ENCODE measurements around the gene GATA5.

Gene GATA5

GRCh38 chr20:62470459-62470858 lies 5.3 kb downstream of the GATA5 start:
- no peak for DNase-seq

DNA sequence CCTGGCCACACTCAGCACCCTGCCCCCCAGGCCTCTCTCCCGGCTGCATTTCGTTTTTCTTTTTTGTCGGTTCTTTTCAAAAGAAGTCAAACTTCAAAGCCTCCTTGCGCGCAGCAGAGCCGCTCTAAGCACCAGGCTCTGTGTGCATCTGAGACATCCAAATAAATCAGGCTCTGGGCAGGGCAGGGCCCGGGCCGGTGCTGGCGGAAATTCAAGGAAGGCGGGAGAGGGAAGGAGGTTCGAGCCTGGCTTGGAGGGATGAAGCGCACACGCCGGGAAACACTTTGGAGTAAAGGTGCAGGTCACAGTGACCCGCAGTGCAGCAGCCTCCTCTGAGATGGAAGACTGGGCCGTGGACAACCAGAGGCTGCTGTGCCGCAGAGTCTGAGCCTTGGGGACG lies 5.8 kb downstream of the GATA5 start:
- DNase-seq: no peak

DNA sequence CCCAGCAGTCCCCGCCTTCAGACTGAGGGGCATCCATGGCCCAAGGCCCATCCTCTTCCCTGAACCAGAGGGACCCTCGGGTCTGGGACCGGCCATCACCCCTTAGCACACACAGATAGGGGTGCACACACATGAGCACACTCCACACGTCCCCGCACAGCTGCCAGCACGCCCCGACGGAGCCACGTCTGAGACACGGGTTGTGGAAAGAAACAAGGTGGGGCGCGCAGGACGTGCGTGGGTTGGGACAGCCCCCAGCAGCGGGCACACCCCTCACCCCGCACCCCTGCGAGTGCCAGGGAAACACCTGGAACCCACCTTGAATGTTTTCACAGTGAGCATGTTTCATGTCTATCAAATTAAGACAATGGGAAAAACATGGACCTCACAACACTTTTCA lies 6.4 kb downstream of the GATA5 start:
- no peak for DNase-seq

DNA sequence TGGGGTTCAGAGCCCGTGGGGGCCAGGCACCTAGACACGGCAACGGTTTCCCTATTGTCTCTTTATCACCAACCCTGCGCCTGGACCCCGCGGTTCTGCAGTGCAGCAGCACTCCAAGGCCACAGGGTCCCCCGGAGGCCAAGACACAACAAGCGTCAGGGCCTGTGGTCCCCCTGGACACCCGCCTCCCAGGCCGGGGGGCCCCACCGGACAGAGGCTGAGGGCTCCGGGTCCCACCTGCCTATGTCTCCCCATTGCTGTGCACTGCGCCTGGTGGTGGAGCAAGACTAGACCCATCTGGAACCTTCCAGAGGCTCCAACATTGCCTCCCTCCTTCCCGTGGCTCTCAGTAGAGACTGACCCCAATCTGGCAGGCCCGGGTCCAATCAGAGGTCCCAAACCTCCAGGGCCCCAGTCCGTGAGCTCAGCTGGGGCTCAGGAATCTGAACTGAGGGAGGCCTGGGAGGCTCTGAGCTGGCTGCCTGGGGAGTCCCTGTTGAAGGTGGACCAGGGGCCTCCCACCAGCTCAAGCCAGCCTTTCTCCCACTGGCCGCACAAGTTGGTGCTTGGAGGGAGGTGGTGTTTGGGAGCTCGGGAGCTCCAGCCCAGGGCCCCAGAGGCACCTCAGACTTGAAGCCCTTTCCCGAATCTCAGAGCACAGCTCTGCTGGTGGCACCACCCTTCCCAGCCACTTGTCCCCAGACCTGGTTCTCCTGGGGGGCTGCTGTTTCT lies 8.8 kb downstream of the GATA5 start:
- no peak for DNase-seq

GRCh38 chr20:62466072-62466760 lies 9.6 kb downstream of the GATA5 start:
- DNase-seq: no peak

DNA sequence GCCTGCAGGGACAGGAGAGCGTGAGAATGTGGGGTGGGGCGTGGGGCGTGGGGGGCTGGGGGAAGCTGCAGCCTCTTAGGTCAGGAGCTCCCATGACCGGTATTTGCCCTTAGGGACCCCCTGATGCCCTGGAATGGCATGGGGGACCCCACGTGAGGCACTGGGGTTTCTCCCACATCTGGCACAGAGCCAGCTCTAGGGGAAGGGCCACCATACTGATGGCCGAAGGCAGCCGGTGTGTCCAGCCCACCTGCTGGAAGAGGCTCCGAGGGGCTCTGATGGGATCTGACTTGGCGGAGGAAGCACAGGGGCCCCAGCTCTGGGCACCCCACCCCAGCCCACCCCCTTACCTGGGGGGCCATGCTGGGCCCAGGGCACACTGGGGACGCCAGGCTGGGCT lies 10.8 kb downstream of the GATA5 start:
- no peak for DNase-seq

DNA sequence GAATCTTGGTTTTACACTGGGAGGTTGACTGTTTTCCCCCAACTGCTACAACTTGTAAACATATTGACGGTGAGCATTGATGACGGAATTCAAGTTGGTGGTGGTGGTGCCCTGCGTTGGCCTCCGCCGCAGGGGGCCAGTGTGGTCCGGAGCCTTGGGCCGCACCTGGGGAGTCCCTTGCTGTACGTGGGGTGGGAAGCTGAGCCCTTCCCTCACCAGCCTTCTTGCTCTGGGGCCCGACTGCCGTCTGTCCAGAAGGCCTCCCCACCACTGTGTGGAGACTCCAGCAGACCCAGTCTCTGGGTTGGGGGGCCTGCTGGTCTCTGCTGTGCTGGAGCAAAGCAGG lies 11.4 kb downstream of the GATA5 start:
- no peak for DNase-seq

GRCh38 chr20:62463651-62464424 lies 12.0 kb downstream of the GATA5 start:
- DNase-seq: no peak

DNA sequence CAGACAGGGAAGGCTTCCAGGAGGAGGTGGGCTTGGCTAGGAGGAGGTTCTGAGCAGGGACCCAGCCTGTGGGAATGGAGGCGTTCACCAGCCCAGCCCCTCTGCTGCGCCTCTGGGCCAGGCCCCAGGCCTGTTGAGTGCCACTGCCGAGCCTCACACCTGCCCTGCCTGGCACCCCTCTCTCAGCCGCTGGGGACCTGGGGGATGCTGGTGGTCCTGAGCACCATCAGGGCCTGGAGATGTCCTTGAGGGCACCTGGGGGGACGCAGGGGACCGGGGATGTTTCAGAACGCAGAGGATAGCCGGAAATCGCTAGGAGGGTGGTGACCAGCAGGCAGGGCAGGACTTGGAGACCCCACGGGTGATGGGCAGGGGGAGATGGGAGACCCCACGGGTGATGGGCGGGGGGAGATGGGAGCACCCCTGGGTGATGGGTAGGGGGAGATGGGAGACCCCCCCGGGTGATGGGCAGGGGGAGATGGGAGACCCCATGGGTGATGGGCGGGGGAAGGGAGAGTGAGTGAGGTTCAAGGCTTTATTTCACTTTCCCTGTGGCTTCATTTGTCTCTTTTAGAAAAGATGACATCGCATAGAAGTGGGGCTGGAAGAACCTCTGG lies 12.7 kb downstream of the GATA5 start:
- DNase-seq: no peak

- no peak for DNase-seq
These were observed 14.0 kb downstream of the GATA5 start for GRCh38 chr20:62461834-62462233.

GRCh38 chr20:62461157-62461556 lies 14.6 kb downstream of the GATA5 start:
- DNase-seq: no peak

GRCh38 chr20:62460678-62461077 lies 15.1 kb downstream of the GATA5 start:
- DNase-seq: no peak

- DNase-seq: no peak
These were observed 16.3 kb downstream of the GATA5 start for GRCh38 chr20:62459488-62459887.

DNA sequence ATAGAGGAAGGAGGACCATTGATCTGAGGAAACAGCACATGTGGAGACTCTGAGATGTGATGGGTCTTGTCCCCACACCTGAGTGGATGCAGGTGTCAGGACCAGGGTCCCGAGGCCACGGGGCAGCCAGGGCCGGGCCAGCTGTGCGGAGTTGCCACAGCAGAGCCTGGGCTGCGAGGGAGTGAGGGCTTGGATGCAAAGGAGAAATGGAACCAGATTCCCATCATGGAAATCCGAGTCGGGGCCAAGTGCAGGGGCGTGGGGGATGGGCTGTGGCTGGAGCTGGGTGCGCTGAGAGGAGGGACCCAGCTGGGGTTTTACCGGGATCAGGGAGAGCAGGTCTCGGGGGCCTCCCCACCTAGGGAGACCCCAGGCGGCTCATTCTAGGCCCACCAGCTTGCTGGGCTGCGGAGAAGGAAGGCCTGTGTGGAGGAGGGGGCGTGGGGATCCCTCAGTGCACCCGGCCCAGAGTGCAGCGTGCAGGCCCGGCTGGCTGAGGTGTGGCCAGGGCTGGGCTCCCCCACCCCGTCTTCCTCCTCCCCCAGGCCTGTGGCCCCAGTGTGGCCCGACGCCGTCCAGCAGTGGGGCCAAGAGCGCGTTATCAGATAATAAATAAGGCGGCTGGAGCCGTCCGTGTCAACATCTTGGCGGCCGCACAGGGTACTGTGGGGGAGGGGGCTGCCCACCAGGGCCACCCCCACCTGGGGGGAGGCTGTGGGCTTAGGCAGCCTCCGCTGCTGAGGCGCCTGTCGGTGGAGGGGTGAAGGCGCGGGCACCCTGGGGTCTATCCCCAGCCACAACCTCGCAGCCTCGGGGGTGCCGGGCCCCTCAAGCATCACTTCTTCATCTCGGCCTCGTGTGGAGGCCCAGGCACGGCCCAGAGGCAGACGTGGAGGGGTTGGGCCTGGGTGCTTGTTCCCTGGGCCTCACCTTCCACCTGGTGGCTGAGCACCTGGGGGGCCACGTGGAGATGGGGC lies 17.2 kb downstream of the GATA5 start:
- no peak for DNase-seq

GRCh38 chr20:62457831-62458230 lies 18.0 kb downstream of the GATA5 start:
- no peak for DNase-seq

DNA sequence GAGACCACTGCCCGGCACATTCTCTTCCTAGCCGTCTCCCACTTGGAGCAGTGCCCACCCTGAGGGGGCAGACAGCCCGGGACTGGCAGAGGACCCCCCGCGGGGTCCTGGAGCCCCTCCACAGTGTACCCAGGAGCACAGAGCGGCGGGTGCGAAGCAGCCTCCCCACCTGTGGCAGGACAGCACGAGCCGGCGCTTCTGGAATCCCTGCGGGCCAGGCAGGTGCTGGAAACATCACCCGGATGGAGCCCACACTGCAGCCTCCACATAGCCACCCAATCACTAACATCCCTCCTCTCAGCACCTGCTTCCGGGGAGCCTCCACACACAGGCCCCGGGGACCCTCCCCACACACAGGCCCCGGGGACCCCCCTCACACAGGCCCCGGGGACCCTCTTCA lies 18.7 kb downstream of the GATA5 start:
- no peak for DNase-seq

DNA sequence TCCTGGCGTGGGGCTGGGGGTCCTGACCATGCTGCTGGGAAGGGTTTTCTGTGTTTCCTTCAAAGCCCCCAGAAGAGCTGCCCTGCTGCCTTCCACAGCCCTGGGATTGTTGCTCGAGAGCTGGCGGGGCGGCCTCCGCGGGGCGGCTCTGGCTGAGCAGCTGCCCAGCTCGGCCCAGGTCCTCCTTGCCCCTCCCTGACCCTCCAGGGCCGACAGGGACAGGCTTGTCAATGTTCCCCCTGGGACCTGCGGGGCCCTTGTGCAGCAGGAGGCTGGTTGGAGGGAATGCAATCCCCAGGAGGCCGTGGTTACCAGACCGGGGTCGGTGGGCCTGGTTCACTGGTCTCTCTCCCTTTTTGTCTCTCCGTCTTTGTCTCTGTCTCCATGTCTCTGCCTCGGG lies 19.9 kb downstream of the GATA5 start:
- DNase-seq: no peak

DNA sequence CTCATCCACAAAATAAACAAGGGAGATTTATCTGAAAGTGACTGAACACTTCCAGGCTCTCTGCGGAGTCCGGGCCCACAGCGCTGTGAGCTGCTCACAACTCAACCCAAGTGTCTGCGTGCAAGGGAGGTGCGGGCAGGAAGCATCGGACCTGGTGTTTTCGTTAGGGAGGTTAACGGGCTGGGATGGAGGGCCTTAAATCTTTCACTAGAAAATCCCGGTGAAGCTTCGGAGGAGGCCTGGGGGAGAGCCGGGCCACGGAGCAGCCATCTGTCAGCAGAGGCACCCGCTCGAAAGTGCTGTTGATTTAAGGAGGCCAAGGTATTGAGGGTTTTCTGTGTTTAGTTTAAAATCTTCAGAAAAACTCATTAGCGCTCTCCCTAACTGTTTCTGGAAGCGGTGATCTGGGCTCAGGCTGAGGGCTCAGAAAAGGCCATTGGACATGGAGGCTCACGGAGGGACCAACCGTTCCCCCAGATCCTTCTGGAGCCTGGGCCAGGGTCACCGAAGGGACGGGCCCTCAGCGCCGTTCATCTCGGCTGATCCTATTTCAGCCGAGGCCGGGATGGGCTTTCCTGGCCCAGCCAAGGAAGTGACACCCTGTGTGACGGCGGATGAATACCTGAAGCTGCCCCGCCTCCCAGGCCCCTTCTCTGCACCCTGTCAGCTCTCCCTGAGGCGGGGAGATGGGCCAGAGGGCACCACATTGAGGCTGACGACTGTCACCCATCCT lies 20.7 kb downstream of the GATA5 start:
- DNase-seq: no peak

DNA sequence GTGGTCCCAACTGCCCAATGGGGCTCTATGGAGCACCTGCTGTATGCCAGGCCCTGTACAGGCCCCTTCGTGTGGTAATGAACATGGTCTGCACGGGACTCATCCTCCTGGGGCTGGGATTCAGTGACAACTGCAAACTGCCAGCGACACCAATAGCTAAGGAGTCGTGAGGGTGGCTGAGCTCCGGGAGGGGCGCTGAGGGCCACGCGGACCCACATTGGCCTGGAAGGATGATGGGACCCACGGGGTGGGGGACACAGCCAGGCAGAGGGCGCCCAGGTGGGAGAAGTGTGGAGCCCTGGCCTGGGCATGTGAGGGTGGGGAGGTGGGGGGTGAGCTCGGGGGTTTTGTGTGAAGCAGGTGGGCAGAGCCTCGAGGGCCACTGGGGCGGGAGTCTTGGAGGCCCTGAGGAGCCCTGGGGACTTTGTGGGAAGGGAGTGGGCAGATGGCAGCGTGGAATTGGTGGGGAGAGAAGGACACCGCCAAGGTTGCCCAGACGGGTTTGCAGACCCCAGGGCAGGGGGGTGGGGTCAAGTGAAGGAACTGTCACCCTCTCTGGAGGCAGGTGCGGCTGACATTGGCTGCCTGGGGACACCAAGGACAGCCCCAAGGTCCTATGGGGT lies 22.5 kb downstream of the GATA5 start:
- no peak for DNase-seq

GRCh38 chr20:62452475-62453095 lies 23.2 kb downstream of the GATA5 start:
- no peak for DNase-seq

- DNase-seq: no peak
These were observed 23.8 kb downstream of the GATA5 start for GRCh38 chr20:62451970-62452369.
